Calu3 (cell line): ENCODE results near the gene EVPLL. TPM values are rescaled to one million over a fixed set of nuclear protein-coding genes. Genes with fewer than 3 reads are reported as not detected.
"Not testable (repeated sequence)": the region's sequence is repeated elsewhere in the genome, so short reads cannot be mapped to it uniquely, and the experiment has no call there.

Experiments used
- BruUV-seq: library from RNA; stranded (reverse); fragments of 400-500 nt; replicated peaks from 2 replicates; lab custom pipeline; 2021; lab: Mats Ljungman, UMichigan
- CTCF ChIA-PET: fragments of 300-600 bp; sonication (Branson Sonifier 250); formaldehyde crosslinking; loops from one replicate; lab custom pipeline; 2022; ENCODE audit warnings: antibody characterized with exemption; lab: Charles Lee
- DNase-seq: peaks from one replicate; pipeline ENCODE4 v3.0.0; 2022
- H3K27ac Mint-ChIP-seq: one replicate; pipeline ENCODE4 v1.8.0; 2022; ENCODE audit warnings: mixed read lengths; ENCODE audit not compliant: unreplicated experiment
- H3K27me3 Mint-ChIP-seq: one replicate; pipeline ENCODE4 v1.8.0; 2022; ENCODE audit warnings: mixed read lengths; ENCODE audit not compliant: unreplicated experiment
- H3K36me3 Mint-ChIP-seq: one replicate; pipeline ENCODE4 v1.8.0; 2022; ENCODE audit warnings: mild to moderate bottlenecking, moderate library complexity, mixed read lengths; ENCODE audit not compliant: insufficient read depth, unreplicated experiment
- H3K4me1 Mint-ChIP-seq: one replicate; pipeline ENCODE4 v1.8.0; 2022; ENCODE audit warnings: mild to moderate bottlenecking, low read depth, mixed read lengths; ENCODE audit not compliant: unreplicated experiment
- H3K4me3 Mint-ChIP-seq: one replicate; pipeline ENCODE4 v1.8.0; 2022; ENCODE audit warnings: mild to moderate bottlenecking, low read depth, moderate library complexity, mixed read lengths; ENCODE audit not compliant: unreplicated experiment
- H3K9me3 Mint-ChIP-seq: one replicate; pipeline ENCODE4 v1.8.0; 2022; ENCODE audit warnings: low read depth, mixed read lengths; ENCODE audit not compliant: unreplicated experiment
- CTCF ChIP-seq: fragments of 200-600 bp; IDR thresholded peaks from one replicate; pipeline ENCODE4 v1.8.0; 2022; ENCODE audit warnings: antibody characterized with exemption; ENCODE audit not compliant: unreplicated experiment
- intact Hi-C: fragments of 100-400 bp; cut with micrococcal nuclease; formaldehyde crosslinking; loops from one replicate; pipeline ENCODE4 v1.10.0; 2022; ENCODE audit not compliant: unreplicated experiment
- total RNA-seq: library from RNA; stranded (reverse); gene quantifications from 2 replicates; pipeline ENCODE4 v1.2.3, GENCODE V29; 2022

EVPLL gene
- total RNA-seq, 1 experiment from 2014 or later: 1.4 TPM

GRCh38 chr17:18364166-18364565 is 13.4 kb upstream of the EVPLL start:
- no TSS peak for BruUV-seq
- Mint-ChIP-seq H3K4me1 (peaks cover 8% of the 10 kb centered on the region), H3K9me3 (no peaks in the 10 kb centered on the region), H3K4me3 (no peak overlapping the region), H3K27me3 (no peaks in the 10 kb centered on the region), H3K27ac (no peak overlapping the region), H3K36me3 (peaks cover 29% of the 10 kb centered on the region)
- no peak for DNase-seq
- CTCF ChIA-PET: no interaction called here
- intact Hi-C loops: no loop called here
- no peak for TF ChIP-seq CTCF

- CTCF ChIA-PET: no interaction called here
- Mint-ChIP-seq H3K9me3 (no peaks in the 10 kb centered on the region), H3K27me3 (no peaks in the 10 kb centered on the region), H3K4me3 (no peak overlapping the region), H3K36me3 (no peaks in the 10 kb centered on the region), H3K27ac (no peak overlapping the region), H3K4me1 (peaks cover 7% of the 10 kb centered on the region)
- intact Hi-C loops: no loop called here
- no peak for DNase-seq
- TF ChIP-seq CTCF: no peak
- no TSS peak for BruUV-seq
Measured at GRCh38 chr17:18368946-18369345, 8.6 kb upstream of the EVPLL start.

GRCh38 chr17:18370761-18371160 is 6.8 kb upstream of the EVPLL start:
- CTCF ChIA-PET: no interaction called here
- Mint-ChIP-seq H3K9me3 (peaks cover 2% of the 10 kb centered on the region), H3K4me1 (peaks cover 7% of the 10 kb centered on the region), H3K4me3 (no peak overlapping the region), H3K27me3 (no peaks in the 10 kb centered on the region), H3K27ac (no peak overlapping the region), H3K36me3 (no peaks in the 10 kb centered on the region)
- TF ChIP-seq CTCF: no peak
- BruUV-seq: no TSS peak
- intact Hi-C loops: no loop called here
- DNase-seq: no peak

GRCh38 chr17:18371455-18371854 is 6.1 kb upstream of the EVPLL start:
- Mint-ChIP-seq H3K27me3 (no peaks in the 10 kb centered on the region), H3K4me1 (peaks cover 7% of the 10 kb centered on the region), H3K9me3 (peaks cover 2% of the 10 kb centered on the region), H3K36me3 (no peaks in the 10 kb centered on the region), H3K4me3 (no peak overlapping the region), H3K27ac (no peak overlapping the region)
- DNase-seq: no peak
- no TSS peak for BruUV-seq
- no peak for TF ChIP-seq CTCF
- intact Hi-C loops: no loop called here
- CTCF ChIA-PET: no interaction called here

- H3K4me3 Mint-ChIP-seq, DNase-seq, H3K9me3 Mint-ChIP-seq, intact Hi-C loops, CTCF ChIA-PET, H3K27ac Mint-ChIP-seq, BruUV-seq, H3K36me3 Mint-ChIP-seq, H3K4me1 Mint-ChIP-seq, H3K27me3 Mint-ChIP-seq: not testable (repeated sequence)
Measured at GRCh38 chr17:18373181-18373580, 4.4 kb upstream of the EVPLL start.
